CD14-positive monocyte (primary cell): ENCODE data around the gene ARHGAP12. TPM values are rescaled to one million over a fixed set of nuclear protein-coding genes. Genes with fewer than 3 reads are reported as not detected.

Source experiments
- DNase-seq, 3 donors: peaks; one replicate each; pipeline ENCODE4 v3.0.0-alpha.2; 2011 to 2022
- H2AFZ ChIP-seq: 2 replicates; pipeline ENCODE4 v1.6.0; 2012; ENCODE audit warnings: mild to moderate bottlenecking, low read depth, low read length, inconsistent platforms; ENCODE audit not compliant: insufficient read depth, poor library complexity, severe bottlenecking
- H3K27ac ChIP-seq, 2 donors: 1 replicate in 1 of 2; 2 replicates in 1 of 2; pipeline ENCODE4 v1.5.1; 2012 to 2013; ENCODE audit warnings: low read length in 2 of 2, control low read depth in 1 of 2, inconsistent platforms in 1 of 2, low read depth in 1 of 2, mild to moderate bottlenecking in 1 of 2
- H3K27me3 ChIP-seq, 2 donors: one replicate each; pipeline versions ENCODE4 v1.6.0 to v1.6.1; 2011 to 2013; ENCODE audit warnings: low read length in 2 of 2; ENCODE audit not compliant: control insufficient read depth in 2 of 2, insufficient read depth in 2 of 2
- H3K36me3 ChIP-seq, 2 donors: replicated peaks in 1 of 2; 1 replicate in 1 of 2; 2 replicates in 1 of 2; pipeline versions ENCODE4 v1.5.1 to v1.6.1; 2012 to 2013; ENCODE audit warnings: low read length in 2 of 2, control low read depth in 1 of 2, inconsistent platforms in 1 of 2, mild to moderate bottlenecking in 1 of 2; ENCODE audit not compliant: insufficient read depth in 2 of 2, control insufficient read depth in 1 of 2
- H3K4me1 ChIP-seq, 2 donors: 1 replicate in 1 of 2; 2 replicates in 1 of 2; pipeline versions ENCODE4 v1.5.1 to v1.6.1; 2012 to 2013; ENCODE audit warnings: low read length in 2 of 2, control low read depth in 1 of 2, inconsistent platforms in 1 of 2, mild to moderate bottlenecking in 1 of 2, moderate library complexity in 1 of 2; ENCODE audit not compliant: insufficient read depth in 2 of 2, control insufficient read depth in 1 of 2
- H3K4me2 ChIP-seq: replicated peaks from 2 replicates; pipeline ENCODE3; 2012; ENCODE audit warnings: low read length, moderate library complexity, mild to moderate bottlenecking; ENCODE audit not compliant: poor library complexity, severe bottlenecking; ENCODE audit errors: extremely low read depth
- H3K4me3 ChIP-seq, 3 experiments: fragments of 200-600 bp in 1 of 3; sonication (generic) in 1 of 3; replicated peaks in 1 of 3; 1 replicate in 2 of 3; 2 replicates in 1 of 3; pipeline ENCODE4 v1.5.1; 2011 to 2013; ENCODE audit warnings: low read length in 3 of 3, mild to moderate bottlenecking in 3 of 3, control low read depth in 2 of 3, low read depth in 2 of 3, inconsistent platforms in 1 of 3, moderate library complexity in 1 of 3
- H3K79me2 ChIP-seq: 2 replicates; pipeline ENCODE4 v1.6.0; 2012; ENCODE audit warnings: mild to moderate bottlenecking, control low read depth, inconsistent platforms, low read length, moderate library complexity; ENCODE audit not compliant: insufficient read depth
- H3K9ac ChIP-seq: 2 replicates; pipeline ENCODE4 v1.6.0; 2017; ENCODE audit warnings: low read length, mild to moderate bottlenecking; ENCODE audit not compliant: insufficient read depth, poor library complexity, severe bottlenecking
- H3K9me3 ChIP-seq, 2 donors: replicated peaks in 1 of 2; 1 replicate in 1 of 2; 2 replicates in 1 of 2; pipeline versions ENCODE4 v1.5.1 to v1.6.1; 2012 to 2013; ENCODE audit warnings: low read length in 2 of 2, control low read depth in 1 of 2; ENCODE audit not compliant: control insufficient read depth in 1 of 2, insufficient read depth in 1 of 2
- H4K20me1 ChIP-seq: 2 replicates; pipeline ENCODE4 v1.6.0; 2012; ENCODE audit warnings: mild to moderate bottlenecking, low read length, control low read depth, moderate library complexity; ENCODE audit not compliant: insufficient read depth
- H3K27ac Mint-ChIP-seq, 7 donors: one replicate each; pipeline ENCODE4 v1.8.0; 2020; ENCODE audit warnings: mild to moderate bottlenecking in 7 of 7, mixed read lengths in 7 of 7, moderate library complexity in 6 of 7, inconsistent platforms in 2 of 7
- H3K27me3 Mint-ChIP-seq, 3 donors: one replicate each; pipeline ENCODE4 v1.8.0; 2021 to 2022; ENCODE audit warnings: low read depth in 3 of 3, mild to moderate bottlenecking in 3 of 3, mixed read lengths in 3 of 3, moderate library complexity in 3 of 3, inconsistent platforms in 1 of 3
- H3K36me3 Mint-ChIP-seq, 2 donors: one replicate each; pipeline ENCODE4 v1.8.0; 2020; ENCODE audit warnings: mixed read lengths in 2 of 2, inconsistent platforms in 1 of 2, mild to moderate bottlenecking in 1 of 2
- H3K4me1 Mint-ChIP-seq: one replicate; pipeline ENCODE4 v1.8.0; 2020; ENCODE audit warnings: mild to moderate bottlenecking, mixed read lengths
- H3K4me3 Mint-ChIP-seq, 2 donors: one replicate each; pipeline ENCODE4 v1.8.0; 2020; ENCODE audit warnings: mild to moderate bottlenecking in 2 of 2, mixed read lengths in 2 of 2, moderate library complexity in 1 of 2
- H3K9me3 Mint-ChIP-seq, 7 donors: one replicate each; pipeline ENCODE4 v1.8.0; 2020 to 2022; ENCODE audit warnings: mixed read lengths in 7 of 7, mild to moderate bottlenecking in 6 of 7, moderate library complexity in 6 of 7, inconsistent platforms in 2 of 7
- CTCF ChIP-seq: fragments of 200-600 bp; IDR thresholded peaks from one replicate; pipeline ENCODE4 v1.8.0; 2022; ENCODE audit warnings: antibody characterized with exemption, mild to moderate bottlenecking
- WGBS: methylation state at CpG from one replicate; pipeline ENCODE4 v1.1.5; 2013; ENCODE audit warnings: missing lambda C conversion rate; ENCODE audit not compliant: insufficient coverage; 5-methylcytosine and 5-hydroxymethylcytosine counted together
- intact Hi-C, 2 donors: fragments of 100-400 bp; cut with micrococcal nuclease; formaldehyde crosslinking; loops; one replicate each; pipeline versions ENCODE4 v1.15.0 to v1.15.1; 2023
- polyA plus RNA-seq, 3 donors: library from polyadenylated mRNA; depleted of rRNA in 1 of 3; unstranded in 2 of 3; stranded (reverse) in 1 of 3; fragments of 300-500 nt in 2 of 3; fragments of >200 nt in 1 of 3; fragmentation: Illumina TruSeq in 2 of 3; gene quantifications; 1 replicate in 2 of 3; 2 replicates in 1 of 3; pipeline ENCODE4 v1.2.3, GENCODE V29; 2012 to 2021

ARHGAP12 gene
- polyA plus RNA-seq, 3 donors: 3.2 to 15.5 (median 4.7) TPM

- H3K4me1 ChIP-seq: peaks cover 43 to 57% of the 10 kb centered on the region in 2 donors
- Mint-ChIP-seq H3K27ac (no peak overlapping the region), H3K9me3 (no peaks in the 10 kb centered on the region), H3K4me3 (no peak overlapping the region), H3K36me3 (no peaks in the 10 kb centered on the region), H3K4me1 (peaks cover 44% of the 10 kb centered on the region), H3K27me3 (peaks cover 0 to 3% (median 0%) of the 10 kb centered on the region in 3 donors)
- H3K4me3 ChIP-seq: no peak overlapping the region
- no peaks in the 10 kb centered on the region for H3K36me3 ChIP-seq
- no peak overlapping the region for H3K27ac ChIP-seq
- intact Hi-C loops: no loop called here
- H2AFZ ChIP-seq: no peak overlapping the region
- H3K9ac ChIP-seq: no peak overlapping the region
- no peaks in the 10 kb centered on the region for H3K79me2 ChIP-seq
- WGBS: no CpG with 5 or more reads among the region's 1 CpG
- no peaks in the 10 kb centered on the region for H3K9me3 ChIP-seq
- no peak for DNase-seq
- no peak overlapping the region for H3K4me2 ChIP-seq
- no peaks in the 10 kb centered on the region for H3K27me3 ChIP-seq
- TF ChIP-seq CTCF: no peak
- no peaks in the 10 kb centered on the region for H4K20me1 ChIP-seq
These were observed 16.8 kb upstream of the ARHGAP12 start for GRCh38 chr10:31945392-31945791.

GRCh38 chr10:31944071-31944433, 15.4 kb upstream of the ARHGAP12 start:
- no peak overlapping the region for H3K4me2 ChIP-seq
- no peak overlapping the region for H3K9ac ChIP-seq
- H3K36me3 ChIP-seq: no peaks in the 10 kb centered on the region
- H3K27me3 Mint-ChIP-seq: peaks cover 0 to 3% (median 0%) of the 10 kb centered on the region in 3 donors
- no peaks in the 10 kb centered on the region for H3K27me3 ChIP-seq
- no peak for DNase-seq
- H3K4me1 ChIP-seq: peaks cover 34 to 48% of the 10 kb centered on the region in 2 donors
- no peak overlapping the region for H3K27ac Mint-ChIP-seq
- no peaks in the 10 kb centered on the region for H4K20me1 ChIP-seq
- H3K9me3 ChIP-seq: no peaks in the 10 kb centered on the region
- no peak overlapping the region for H3K27ac ChIP-seq
- peaks cover 39% of the 10 kb centered on the region for H3K4me1 Mint-ChIP-seq
- H3K9me3 Mint-ChIP-seq: no peaks in the 10 kb centered on the region
- no peak overlapping the region for H3K4me3 Mint-ChIP-seq
- no peak for TF ChIP-seq CTCF
- no peaks in the 10 kb centered on the region for H3K36me3 Mint-ChIP-seq
- intact Hi-C loops: no loop called here
- no peak overlapping the region for H3K4me3 ChIP-seq
- H3K79me2 ChIP-seq: no peaks in the 10 kb centered on the region
- no peak overlapping the region for H2AFZ ChIP-seq
- 90% methylated on average over 2 of the region's 3 CpGs for WGBS
